ENCODE measurements around the gene PLEKHH3.

- TF ChIP-seq EZH2phosphoT487 (IDR thresholded peaks at IDR 0.05) (no peak), CTCF (IDR thresholded peaks at IDR 0.05) (peak; percentile 63), EZH2 (IDR thresholded peaks at IDR 0.05) (no peak)
These were observed 2.7 kb downstream of the PLEKHH3 start for GRCh38 chr17:42673885-42674754.
